ENCODE measurements around the gene ADGRL2. TPM values are rescaled to one million over a fixed set of nuclear protein-coding genes. Genes with fewer than 3 reads are reported as not detected.

Gene ADGRL2
- total RNA-seq, 4 donors from 2014 or later, result 110 to 180 (median 154) TPM

- Histone ChIP-seq H3K27me3 (no peaks in the 10 kb centered on the region), H3K9me3 (no peaks in the 10 kb centered on the region), H3K27ac (no peak overlapping the region), H3K36me3 (no peaks in the 10 kb centered on the region), H3K4me3 (replicated peaks in 1 of 3) (no peak overlapping the region), H3K4me1 (peaks cover 4 to 8% of the 10 kb centered on the region in 2 donors)
- TF ChIP-seq CTCF (IDR thresholded peaks at IDR 0.05) (no peak), POLR2A (IDR thresholded peaks at IDR 0.05) (no peak)
- DNase-seq, result no peak
- intact Hi-C loops (cut with DNase I), result no loop called here
Measured at GRCh38 chr1:81950037-81950436, 149.3 kb downstream of the ADGRL2 start.

- 91% methylated on average over 3 of the region's 3 CpGs for WGBS, 2 donors
- Histone ChIP-seq H3K4me1 (peaks cover 4 to 8% of the 10 kb centered on the region in 2 donors), H3K27me3 (no peaks in the 10 kb centered on the region), H3K36me3 (peaks cover 0 to 1% of the 10 kb centered on the region in 2 donors), H3K4me3 (replicated peaks in 1 of 3) (no peak overlapping the region), H3K27ac (no peak overlapping the region), H3K9me3 (no peaks in the 10 kb centered on the region)
- intact Hi-C loops (cut with DNase I), result no loop called here
- TF ChIP-seq CTCF (IDR thresholded peaks at IDR 0.05) (no peak), POLR2A (IDR thresholded peaks at IDR 0.05) (no peak)
- DNase-seq, result no peak
Measured at GRCh38 chr1:81950591-81951244, 150.0 kb downstream of the ADGRL2 start.

GRCh38 chr1:81954534-81955020 is 153.8 kb downstream of the ADGRL2 start:
- Histone ChIP-seq H3K4me1 (peaks cover 0 to 3% of the 10 kb centered on the region in 2 donors), H3K4me3 (replicated peaks in 1 of 3) (no peak overlapping the region), H3K9me3 (no peaks in the 10 kb centered on the region), H3K36me3 (peaks cover 0 to 7% of the 10 kb centered on the region in 2 donors), H3K27me3 (no peaks in the 10 kb centered on the region), H3K27ac (no peak overlapping the region)
- TF ChIP-seq POLR2A (IDR thresholded peaks at IDR 0.05) (no peak), CTCF (IDR thresholded peaks at IDR 0.05) (no peak)
- 84 to 85% methylated on average over 8 of the region's 8 CpGs for WGBS, 2 donors
- intact Hi-C loops (cut with DNase I), result no loop called here
- no peak for DNase-seq

- DNase-seq, result no peak
- TF ChIP-seq POLR2A (IDR thresholded peaks at IDR 0.05), result no peak
- TF ChIP-seq CTCF (IDR thresholded peaks at IDR 0.05), result no peak
- no peaks in the 10 kb centered on the region for H3K27me3 ChIP-seq
- peaks cover 4 to 16% of the 10 kb centered on the region in 2 donors for H3K36me3 ChIP-seq
- no peaks in the 10 kb centered on the region for H3K4me1 ChIP-seq
- no peak overlapping the region for H3K27ac ChIP-seq
- H3K9me3 ChIP-seq, result no peaks in the 10 kb centered on the region
- no peak overlapping the region for H3K4me3 ChIP-seq (replicated peaks in 1 of 3)
- WGBS, 2 donors, result 93% methylated on average over 3 of the region's 3 CpGs
- intact Hi-C loops (cut with DNase I), result no loop called here
Measured at GRCh38 chr1:81967951-81968350, 167.2 kb downstream of the ADGRL2 start.

GRCh38 chr1:81970416-81970815 is 169.7 kb downstream of the ADGRL2 start:
- DNase-seq, result no peak
- TF ChIP-seq POLR2A (IDR thresholded peaks at IDR 0.05), result no peak
- no peak for TF ChIP-seq CTCF (IDR thresholded peaks at IDR 0.05)
- Histone ChIP-seq H3K27me3 (no peaks in the 10 kb centered on the region), H3K27ac (no peak overlapping the region), H3K4me3 (replicated peaks in 1 of 3) (no peak overlapping the region), H3K9me3 (no peaks in the 10 kb centered on the region), H3K36me3 (peaks cover 4 to 24% of the 10 kb centered on the region in 2 donors), H3K4me1 (no peaks in the 10 kb centered on the region)
- intact Hi-C loops (cut with DNase I), result no loop called here
- WGBS, 2 donors, result 98 to 100% methylated on average over 3 of the region's 3 CpGs
